ENCODE results near the gene EYS. TPM values are rescaled to one million over a fixed set of nuclear protein-coding genes. Genes with fewer than 3 reads are reported as not detected.

EYS gene
- total and polyA plus RNA-seq, 9 of the 15 experiments (the other 6 are each of a cell fraction or from before 2014, with no cell fraction given) = 0.03 to 0.36 (median 0.10) TPM; not detected in 2

GRCh38 chr6:64411226-64411625 is 1295.8 kb downstream of the EYS start:
- Histone ChIP-seq H3K9me3 (replicated peaks; ENCODE audit: control insufficient read depth, insufficient read depth, low read depth, low read length) (0 out of 2 replicates have a peak, but pooled peaks cover 2% of the 10 kb centered on the region), H3K4me3 (no peak overlapping the region), H4K20me1 (replicated peaks; ENCODE audit: control insufficient read depth, insufficient read depth, low read length) (no peaks in the 10 kb centered on the region), H3K9me1 (ENCODE audit: control insufficient read depth, insufficient read depth, low read length) (no peaks in the 10 kb centered on the region), H3K27me3 (ENCODE audit: control insufficient read depth in 2 of 2, insufficient read depth in 2 of 2, low read length in 2 of 2) (no peaks in the 10 kb centered on the region), H3K4me2 (ENCODE audit: insufficient read depth, low read length) (no peak overlapping the region), H3K79me2 (ENCODE audit: control insufficient read depth, insufficient read depth, low read length) (no peaks in the 10 kb centered on the region), H2AFZ (ENCODE audit: low read depth, low read length) (no peak overlapping the region), H3K9ac (ENCODE audit: insufficient read depth in 1 of 2, low read depth in 2 of 2, low read length in 2 of 2) (no peak overlapping the region), H3K4me1 (replicated peaks in 1 of 2; ENCODE audit: control insufficient read depth in 2 of 2, insufficient read depth in 2 of 2, low read length in 2 of 2) (no peaks in the 10 kb centered on the region), H3K27ac (ENCODE audit: extremely low read depth, low read depth, low read length) (no peak overlapping the region), H3K36me3 (ENCODE audit: control insufficient read depth, insufficient read depth, low read length) (no peaks in the 10 kb centered on the region)
- no TSS peak for BruUV-seq (replicated peaks)
- in situ Hi-C loops (cut with MboI) (no loop called here), intact Hi-C loops (cut with micrococcal nuclease) (no loop called here)
- TF ChIP-seq RNF219 (CRISPR knock-in tag; IDR thresholded peaks at IDR 0.05) (no peak), RAD21 (CRISPR knock-in tag; conservative IDR thresholded peaks at IDR 0.05 in 1 of 2, IDR thresholded peaks at IDR 0.05 in 1 of 2) (no peak), CTCF (IDR thresholded peaks at IDR 0.05 in 2 of 3, conservative IDR thresholded peaks at IDR 0.05 in 1 of 3; ENCODE audit: insufficient read depth in 2 of 3, low read depth in 1 of 3, low read length in 3 of 3) (no peak), ZKSCAN8 (CRISPR knock-in tag; IDR thresholded peaks at IDR 0.05) (no peak), HDAC2 (IDR thresholded peaks at IDR 0.05) (no peak)
- DNase-seq (ENCODE audit: extremely low read depth in 1 of 4, low spot score in 3 of 4) = no peak
- no peak for FAIRE-seq
- ChIA-PET CTCF (ENCODE audit: low intra/inter-chr PET ratio) (no interaction called here), POLR2A (no interaction called here)
- no peak for ATAC-seq
